HCT116 (cell line): ENCODE results near the gene KIF18B. TPM values are rescaled to one million over a fixed set of nuclear protein-coding genes. Genes with fewer than 3 reads are reported as not detected.

Experiments
- ATAC-seq: fragments of 200-7000 bp; cut with Tn5 transposase; 2 replicates; pipeline ENCODE4 v1.9.1; 2020; ENCODE audit warnings: mild to moderate bottlenecking, moderate library complexity
- BruUV-seq: library from RNA; stranded (reverse); fragments of 400-500 nt; replicated peaks from 2 replicates; lab custom pipeline; 2021; lab: Mats Ljungman, UMichigan
- CTCF ChIA-PET: fragments of 300-600 bp; sonication (Branson Sonifier 250); formaldehyde crosslinking; loops from one replicate; lab custom pipeline; 2021; ENCODE audit warnings: antibody characterized with exemption; lab: Charles Lee
- POLR2A ChIA-PET: fragments of 300-600, 350-600 bp; sonication (Branson Sonifier 250); formaldehyde crosslinking; loops from one replicate; lab custom pipeline; 2021; ENCODE audit warnings: antibody characterized with exemption; lab: Charles Lee
- RAD21 ChIA-PET, 2 experiments: fragments of 300-600 bp; sonication (Branson Sonifier 250); formaldehyde crosslinking; loops; one replicate each; lab custom pipeline; 2023; ENCODE audit warnings: low total read pairs in 2 of 2; ENCODE audit not compliant: uncharacterized antibody in 2 of 2, unreplicated experiment in 2 of 2, low non-redundant PET in 1 of 2; lab: Charles Lee
- DNase-seq: peaks from one replicate; pipeline ENCODE4 v3.0.0-alpha.2; 2010; ENCODE audit warnings: low read depth, low spot score
- H2AFZ ChIP-seq: fragments of 200-600 bp; shearing (Covaris generic), sonication (generic); 2 replicates; pipeline ENCODE4 v1.6.1; 2017; ENCODE audit warnings: low read depth, mixed run types, mixed read lengths, antibody characterized with exemption, low read length; ENCODE audit not compliant: poor library complexity, severe bottlenecking
- H3K27ac ChIP-seq: 2 replicates; pipeline ENCODE4 v1.5.1; 2012; ENCODE audit warnings: low read depth, low read length
- H3K27me3 ChIP-seq: fragments of 200-600 bp; sonication (generic); 2 replicates; pipeline ENCODE4 v1.6.1; 2016; ENCODE audit warnings: mixed run types, low read length, mixed read lengths; ENCODE audit not compliant: insufficient read depth
- H3K36me3 ChIP-seq, 2 experiments: fragments of 200-500 bp in 1 of 2; fragments of 200-600 bp in 1 of 2; sonication (Bioruptor generic) in 1 of 2; sonication (generic) in 1 of 2; 2 replicates each; pipeline versions ENCODE4 v1.5.1 to v1.6.1; 2014 to 2016; ENCODE audit warnings: low read length in 2 of 2, inconsistent platforms in 1 of 2, mixed read lengths in 1 of 2, mixed run types in 1 of 2; ENCODE audit not compliant: insufficient read depth in 2 of 2, control insufficient read depth in 1 of 2
- H3K4me1 ChIP-seq, 2 experiments: fragments of 200-600 bp in 1 of 2; sonication (generic) in 1 of 2; 2 replicates each; pipeline versions ENCODE4 v1.5.1 to v1.6.1; 2012 to 2017; ENCODE audit warnings: low read length in 2 of 2, inconsistent platforms in 1 of 2, mild to moderate bottlenecking in 1 of 2, mixed read lengths in 1 of 2, mixed run types in 1 of 2, moderate library complexity in 1 of 2; ENCODE audit not compliant: insufficient read depth in 2 of 2, control insufficient read depth in 1 of 2
- H3K4me2 ChIP-seq: fragments of 200-600 bp; sonication (generic); 2 replicates; pipeline ENCODE4 v1.6.1; 2017; ENCODE audit warnings: mixed run types, low read length, mixed read lengths
- H3K4me3 ChIP-seq, 2 experiments: fragments of 200-600 bp in 1 of 2; sonication (generic) in 1 of 2; replicated peaks in 1 of 2; 2 replicates each; pipeline ENCODE4 v1.5.1; 2011 to 2016; ENCODE audit warnings: low read length in 2 of 2, control low read depth in 1 of 2, low read depth in 1 of 2, mild to moderate bottlenecking in 1 of 2, mixed read lengths in 1 of 2, mixed run types in 1 of 2
- H3K79me2 ChIP-seq: fragments of 200-600 bp; sonication (generic); 2 replicates; pipeline ENCODE4 v1.6.1; 2017; ENCODE audit warnings: mild to moderate bottlenecking, mixed run types, low read length, moderate library complexity, mixed read lengths; ENCODE audit not compliant: insufficient read depth
- H3K9ac ChIP-seq: fragments of 200-600 bp; sonication (generic); 2 replicates; pipeline ENCODE4 v1.6.1; 2016; ENCODE audit warnings: low read length, mixed read lengths
- H3K9me2 ChIP-seq: fragments of 200-600 bp; sonication (generic), shearing (Covaris generic); 2 replicates; pipeline ENCODE4 v1.6.1; 2017; ENCODE audit warnings: mixed run types, mild to moderate bottlenecking, moderate library complexity; ENCODE audit not compliant: insufficient read depth
- H3K9me3 ChIP-seq, 2 experiments: fragments of 200-500 bp in 1 of 2; fragments of 200-600 bp in 1 of 2; sonication (Bioruptor generic) in 1 of 2; sonication (generic) in 1 of 2; 2 replicates each; pipeline ENCODE4 v1.6.1; 2014 to 2017; ENCODE audit warnings: low read length in 2 of 2, mixed read lengths in 2 of 2, inconsistent platforms in 1 of 2, low read depth in 1 of 2, mild to moderate bottlenecking in 1 of 2, mixed run types in 1 of 2, moderate library complexity in 1 of 2; ENCODE audit not compliant: control insufficient read depth in 1 of 2, insufficient read depth in 1 of 2
- H4K20me1 ChIP-seq: fragments of 200-600 bp; sonication (generic), shearing (Covaris generic); 2 replicates; pipeline ENCODE4 v1.6.1; 2017; ENCODE audit warnings: mixed run types, mild to moderate bottlenecking, moderate library complexity; ENCODE audit not compliant: insufficient read depth
- FOSL1 ChIP-seq: IDR thresholded peaks from 2 replicates; pipeline ENCODE4 v1.6.1; 2012; ENCODE audit warnings: low read depth
- SRF ChIP-seq: IDR thresholded peaks from 2 replicates; pipeline ENCODE4 v1.6.1; 2012; ENCODE audit warnings: low read depth
- YY1 ChIP-seq: IDR thresholded peaks from 2 replicates; pipeline ENCODE4 v1.6.1; 2011; ENCODE audit warnings: low read length, low read depth, moderate library complexity, mild to moderate bottlenecking; ENCODE audit not compliant: insufficient replicate concordance; ENCODE audit errors: extremely low read depth
- intact Hi-C: fragments of 100-400 bp; cut with micrococcal nuclease; formaldehyde crosslinking; loops from 2 replicates; pipeline ENCODE4 v1.10.0; 2022
- total RNA-seq: library from RNA; stranded (reverse); gene quantifications from one replicate; pipeline ENCODE4 v1.2.1, GENCODE V29; 2021; ENCODE audit not compliant: unreplicated experiment
- TF ChIP-seq, protein P1 (sequence below): IDR thresholded peaks from 2 replicates; pipeline ENCODE4 v1.6.1; 2012
- TF ChIP-seq, protein P2 (sequence below): IDR thresholded peaks from 2 replicates; pipeline ENCODE4 v1.6.1; 2012; ENCODE audit warnings: low read depth
- TF ChIP-seq, protein P3 (sequence below), 3 experiments: fragments of 200-600 bp in 1 of 3; sonication (generic) in 1 of 3; IDR thresholded peaks in 2 of 3; conservative IDR thresholded peaks in 1 of 3; 2 replicates each; pipeline ENCODE4 v1.5.1; 2012 to 2017; ENCODE audit warnings: low read depth in 2 of 3, low read length in 2 of 3, antibody characterized with exemption in 1 of 3, borderline replicate concordance in 1 of 3, control low read depth in 1 of 3, mild to moderate bottlenecking in 1 of 3, mixed read lengths in 1 of 3, mixed run types in 1 of 3, moderate library complexity in 1 of 3; ENCODE audit not compliant: insufficient read depth in 1 of 3

Gene KIF18B
- total RNA-seq, 1 experiment from 2014 or later, result 76.4 TPM

DNA sequence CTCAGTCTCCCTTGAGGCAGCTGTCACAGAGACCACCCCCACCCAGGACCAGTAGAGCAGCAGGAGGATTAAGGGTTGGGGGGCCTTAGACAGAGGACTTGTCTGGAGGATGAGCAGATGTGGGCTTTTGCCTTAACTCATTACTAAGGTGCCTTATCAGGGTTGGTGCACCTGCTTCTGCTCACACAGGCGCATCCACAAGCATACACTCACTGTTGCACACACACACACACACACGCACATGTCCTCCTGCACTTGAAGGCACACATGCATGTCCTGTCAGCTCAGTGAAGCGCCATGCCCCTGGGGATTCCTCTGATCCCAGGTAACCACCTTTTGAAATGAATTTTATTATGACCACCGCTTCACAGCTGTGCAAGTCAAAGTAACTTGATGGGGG lies 33.4 kb downstream of the KIF18B start:
- TF ChIP-seq SRF (no peak), YY1 (no peak), FOSL1 (no peak)
- TF ChIP-seq, protein P1, sequence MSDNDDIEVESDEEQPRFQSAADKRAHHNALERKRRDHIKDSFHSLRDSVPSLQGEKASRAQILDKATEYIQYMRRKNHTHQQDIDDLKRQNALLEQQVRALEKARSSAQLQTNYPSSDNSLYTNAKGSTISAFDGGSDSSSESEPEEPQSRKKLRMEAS, result no peak
- TF ChIP-seq, protein P2, sequence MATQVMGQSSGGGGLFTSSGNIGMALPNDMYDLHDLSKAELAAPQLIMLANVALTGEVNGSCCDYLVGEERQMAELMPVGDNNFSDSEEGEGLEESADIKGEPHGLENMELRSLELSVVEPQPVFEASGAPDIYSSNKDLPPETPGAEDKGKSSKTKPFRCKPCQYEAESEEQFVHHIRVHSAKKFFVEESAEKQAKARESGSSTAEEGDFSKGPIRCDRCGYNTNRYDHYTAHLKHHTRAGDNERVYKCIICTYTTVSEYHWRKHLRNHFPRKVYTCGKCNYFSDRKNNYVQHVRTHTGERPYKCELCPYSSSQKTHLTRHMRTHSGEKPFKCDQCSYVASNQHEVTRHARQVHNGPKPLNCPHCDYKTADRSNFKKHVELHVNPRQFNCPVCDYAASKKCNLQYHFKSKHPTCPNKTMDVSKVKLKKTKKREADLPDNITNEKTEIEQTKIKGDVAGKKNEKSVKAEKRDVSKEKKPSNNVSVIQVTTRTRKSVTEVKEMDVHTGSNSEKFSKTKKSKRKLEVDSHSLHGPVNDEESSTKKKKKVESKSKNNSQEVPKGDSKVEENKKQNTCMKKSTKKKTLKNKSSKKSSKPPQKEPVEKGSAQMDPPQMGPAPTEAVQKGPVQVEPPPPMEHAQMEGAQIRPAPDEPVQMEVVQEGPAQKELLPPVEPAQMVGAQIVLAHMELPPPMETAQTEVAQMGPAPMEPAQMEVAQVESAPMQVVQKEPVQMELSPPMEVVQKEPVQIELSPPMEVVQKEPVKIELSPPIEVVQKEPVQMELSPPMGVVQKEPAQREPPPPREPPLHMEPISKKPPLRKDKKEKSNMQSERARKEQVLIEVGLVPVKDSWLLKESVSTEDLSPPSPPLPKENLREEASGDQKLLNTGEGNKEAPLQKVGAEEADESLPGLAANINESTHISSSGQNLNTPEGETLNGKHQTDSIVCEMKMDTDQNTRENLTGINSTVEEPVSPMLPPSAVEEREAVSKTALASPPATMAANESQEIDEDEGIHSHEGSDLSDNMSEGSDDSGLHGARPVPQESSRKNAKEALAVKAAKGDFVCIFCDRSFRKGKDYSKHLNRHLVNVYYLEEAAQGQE, result no peak
- TF ChIP-seq, protein P3, sequence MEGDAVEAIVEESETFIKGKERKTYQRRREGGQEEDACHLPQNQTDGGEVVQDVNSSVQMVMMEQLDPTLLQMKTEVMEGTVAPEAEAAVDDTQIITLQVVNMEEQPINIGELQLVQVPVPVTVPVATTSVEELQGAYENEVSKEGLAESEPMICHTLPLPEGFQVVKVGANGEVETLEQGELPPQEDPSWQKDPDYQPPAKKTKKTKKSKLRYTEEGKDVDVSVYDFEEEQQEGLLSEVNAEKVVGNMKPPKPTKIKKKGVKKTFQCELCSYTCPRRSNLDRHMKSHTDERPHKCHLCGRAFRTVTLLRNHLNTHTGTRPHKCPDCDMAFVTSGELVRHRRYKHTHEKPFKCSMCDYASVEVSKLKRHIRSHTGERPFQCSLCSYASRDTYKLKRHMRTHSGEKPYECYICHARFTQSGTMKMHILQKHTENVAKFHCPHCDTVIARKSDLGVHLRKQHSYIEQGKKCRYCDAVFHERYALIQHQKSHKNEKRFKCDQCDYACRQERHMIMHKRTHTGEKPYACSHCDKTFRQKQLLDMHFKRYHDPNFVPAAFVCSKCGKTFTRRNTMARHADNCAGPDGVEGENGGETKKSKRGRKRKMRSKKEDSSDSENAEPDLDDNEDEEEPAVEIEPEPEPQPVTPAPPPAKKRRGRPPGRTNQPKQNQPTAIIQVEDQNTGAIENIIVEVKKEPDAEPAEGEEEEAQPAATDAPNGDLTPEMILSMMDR (IDR thresholded peaks at IDR 0.05 in 2 of 3, conservative IDR thresholded peaks at IDR 0.05 in 1 of 3; ENCODE audit: borderline replicate concordance in 1 of 3, insufficient read depth in 1 of 3, low read depth in 2 of 3, low read length in 2 of 3), result no peak
- TF ChIP-seq, all 23 proteins: peak for 0
- ATAC-seq (no peak), DNase-seq (no peak)
- Histone ChIP-seq H3K27ac (no peak overlapping the region), H3K36me3 (no peaks in the 10 kb centered on the region), H3K9ac (no peak overlapping the region), H3K4me3 (no peak overlapping the region), H3K9me2 (no peaks in the 10 kb centered on the region), H4K20me1 (no peaks in the 10 kb centered on the region), H3K27me3 (no peaks in the 10 kb centered on the region), H3K4me2 (no peak overlapping the region), H3K4me1 (peaks cover 0 to 10% of the 10 kb centered on the region in 2 experiments; a peak in 2 of 4 replicates), H3K79me2 (no peaks in the 10 kb centered on the region), H3K9me3 (no peaks in the 10 kb centered on the region), H2AFZ (no peak overlapping the region)
- CTCF ChIA-PET, result no interaction called here
- intact Hi-C loops, result no loop called here
- RAD21 ChIA-PET, result no interaction called here
- POLR2A ChIA-PET, result no interaction called here
- no TSS peak for BruUV-seq
